Heart left ventricle (tissue), 16 donors: ENCODE results near the gene DGCR6L. TPM values are rescaled to one million over a fixed set of nuclear protein-coding genes. Genes with fewer than 3 reads are reported as not detected.
"Not testable (repeated sequence)": the region's sequence is repeated elsewhere in the genome, so short reads cannot be mapped to it uniquely, and the experiment has no call there.

Experiments
- ATAC-seq, 4 donors: fragments of 200-7000 bp; cut with Tn5 transposase; one replicate each; pipeline ENCODE4 v1.9.1; 2020 to 2022; ENCODE audit warnings: moderate library complexity in 4 of 4, mild to moderate bottlenecking in 3 of 4, moderate number of reproducible peaks in 1 of 4
- DNase-seq, 5 donors: peaks; one replicate each; pipeline ENCODE4 v3.0.0-alpha.2; 2020
- H3K27ac ChIP-seq, 12 donors: fragments of 200-600 bp; sonication (generic) in 4 of 12; one replicate each; pipeline versions ENCODE4 v1.5.0 to v1.8.0; 2016 to 2022; ENCODE audit warnings: mild to moderate bottlenecking in 2 of 12
- H3K27me3 ChIP-seq, 9 donors: fragments of 200-600 bp; sonication (generic) in 2 of 9; one replicate each; pipeline versions ENCODE4 v1.5.1 to v1.8.0; 2016 to 2022; ENCODE audit warnings: mild to moderate bottlenecking in 3 of 9
- H3K36me3 ChIP-seq, 9 donors: fragments of 200-600 bp; sonication (generic) in 2 of 9; one replicate each; pipeline versions ENCODE4 v1.5.0 to v1.8.0; 2018 to 2022; ENCODE audit warnings: mild to moderate bottlenecking in 2 of 9
- H3K4me1 ChIP-seq, 12 donors: fragments of 200-600 bp; sonication (generic) in 4 of 12; one replicate each; pipeline versions ENCODE4 v1.5.0 to v1.8.0; 2016 to 2022; ENCODE audit warnings: mild to moderate bottlenecking in 3 of 12
- H3K4me3 ChIP-seq, 12 donors: fragments of 200-600 bp; sonication (generic) in 4 of 12; one replicate each; pipeline versions ENCODE4 v1.5.0 to v1.8.0; 2017 to 2022; ENCODE audit warnings: mild to moderate bottlenecking in 9 of 12, moderate library complexity in 4 of 12
- H3K9me3 ChIP-seq, 12 donors: fragments of 200-600 bp; sonication (generic) in 4 of 12; one replicate each; pipeline versions ENCODE4 v1.5.0 to v1.8.0; 2016 to 2022; ENCODE audit warnings: mild to moderate bottlenecking in 1 of 12
- POLR2A ChIP-seq, 2 donors: fragments of 450-650 bp; IDR thresholded peaks; one replicate each; pipeline ENCODE4 v1.6.1; 2017; ENCODE audit warnings: antibody characterized with exemption in 2 of 2, mild to moderate bottlenecking in 2 of 2, moderate library complexity in 2 of 2
- WGBS, 4 donors: extraction: QIAGEN DNeasy Blood & Tissue Kit in 2 of 4; methylation state at CpG; one replicate each; pipeline versions ENCODE4 v1.1.5 to v1.1.7; 2013 to 2018; 5-methylcytosine and 5-hydroxymethylcytosine counted together
- intact Hi-C, 10 donors: fragments of 100-400 bp; cut with DNase I; formaldehyde crosslinking; loops; one replicate each; pipeline versions ENCODE4 v1.11.1 to v1.14.2; 2022
- polyA plus RNA-seq, 2 donors: library from polyadenylated mRNA; stranded (reverse); fragments of 200-250 nt; gene quantifications; one replicate each; pipeline ENCODE4 v1.2.3, GENCODE V29; 2013
- total RNA-seq, 9 donors: library from RNA; depleted of rRNA in 2 of 9; stranded (reverse); fragments of >200 nt in 2 of 9; fragmentation: NEBNext Ultra II Directional in 3 of 9; extraction: Animal tissue kit (Norgen Biotek cat#: 25700) in 3 of 9; gene quantifications; one replicate each; pipeline versions ENCODE4 v1.1.0 to v1.2.4, GENCODE V29; 2016 to 2023
- TF ChIP-seq, protein P1 (sequence below), 12 donors: fragments of 200-600 bp; sonication (generic) in 4 of 12; IDR thresholded peaks; one replicate each; pipeline versions ENCODE4 v1.5.0 to v1.8.0; 2018 to 2022; ENCODE audit warnings: antibody characterized with exemption in 12 of 12, mild to moderate bottlenecking in 5 of 12
- donor health status: ischemic (EF 13 %, LVEDD 7.1; RV severe dilation, severe dysfunction).
- donor health status: healthy with polysubstance abuse.
- donor health status: DM: no; HTN: yes; CAD: no.
- donor health status: DM: no; HTN: no; CAD: no.
- donor health status: ischemic (EF 25% LVEDD 6.9; RV normal size, moderate dysfunction).
- donor health status: ischemic (EF 25% LVEDD 5.7; RV mildly dilated, moderate dysfunction).
- donor health status: healthy.
- donor health status: DM: yes; HTN: yes; CAD: no.
- donor health status: ischemic (EF 35%, LVEDD 5.7; RV mildly dilated, moderate dysfunction).
- donor health status: nonischemic (EF 11% LVEDD 7.7; RV severe dilation, severe dysfunction).
- donor health status: DM: yes; HTN: yes; CAD: no.
- donor health status: PGD.
- donor health status: ischemic (EF 29% LVEDD 5.4; RV normal size, mild dysfunction).
- donor health status: nonischemic (EF 23%, LVEDD 6.1; RV moderate dilation, normal function).

DGCR6L gene
- total and polyA plus RNA-seq, 11 donors, result 31.8 to 101 (median 46.1) TPM

DNA sequence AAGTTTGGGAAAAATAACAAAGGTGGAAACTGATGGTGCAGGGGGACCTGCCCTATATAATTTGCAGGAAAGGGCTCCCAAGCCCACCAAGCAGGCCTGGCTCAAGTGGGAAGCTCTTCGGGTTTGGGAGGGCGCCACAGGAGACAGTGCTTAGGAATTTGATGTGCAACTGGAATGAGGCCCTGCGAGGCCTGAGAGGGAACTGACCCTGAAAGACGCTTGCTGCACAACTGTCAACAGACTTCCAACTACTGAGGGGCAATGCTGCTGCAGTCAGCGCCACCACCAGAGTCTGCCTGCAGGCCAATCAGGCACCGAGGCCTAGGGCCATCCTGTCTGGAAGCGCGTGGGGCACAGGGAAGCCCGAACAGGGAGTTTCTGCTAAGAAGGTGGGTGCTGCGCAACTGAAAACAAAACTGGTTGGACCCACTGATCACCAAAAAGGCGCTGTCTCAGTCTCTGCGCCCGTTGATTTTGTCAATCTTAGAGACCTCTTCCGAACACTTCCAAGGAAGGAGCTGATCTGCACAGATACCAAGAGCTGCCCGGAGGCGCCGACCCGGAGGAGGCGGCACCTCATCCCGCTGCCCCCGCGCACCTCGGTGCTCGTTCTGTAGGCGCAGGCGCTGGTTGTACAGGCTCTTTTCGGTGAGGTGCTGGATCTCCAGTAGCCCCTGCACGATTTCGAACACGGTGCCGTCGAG is 667 bp downstream of the DGCR6L start:
- Histone ChIP-seq H3K4me1 (peaks cover 0 to 55% (median 31%) of the 10 kb centered on the region in 12 donors), H3K9me3 (no peaks in the 10 kb centered on the region), H3K36me3 (peaks cover 0 to 9% (median 3%) of the 10 kb centered on the region in 9 donors), H3K27ac (peak overlapping the region; percentile 4 to 99 (median 88)), H3K4me3 (peak overlapping the region; percentile 61 to 100 (median 92)), H3K27me3 (no peaks in the 10 kb centered on the region)
- 3 to 4% (median 3%) methylated on average over 31 to 32 of the region's 32 CpGs for WGBS, 4 donors
- no peak for TF ChIP-seq POLR2A (IDR thresholded peaks at IDR 0.05)
- TF ChIP-seq, protein P1, sequence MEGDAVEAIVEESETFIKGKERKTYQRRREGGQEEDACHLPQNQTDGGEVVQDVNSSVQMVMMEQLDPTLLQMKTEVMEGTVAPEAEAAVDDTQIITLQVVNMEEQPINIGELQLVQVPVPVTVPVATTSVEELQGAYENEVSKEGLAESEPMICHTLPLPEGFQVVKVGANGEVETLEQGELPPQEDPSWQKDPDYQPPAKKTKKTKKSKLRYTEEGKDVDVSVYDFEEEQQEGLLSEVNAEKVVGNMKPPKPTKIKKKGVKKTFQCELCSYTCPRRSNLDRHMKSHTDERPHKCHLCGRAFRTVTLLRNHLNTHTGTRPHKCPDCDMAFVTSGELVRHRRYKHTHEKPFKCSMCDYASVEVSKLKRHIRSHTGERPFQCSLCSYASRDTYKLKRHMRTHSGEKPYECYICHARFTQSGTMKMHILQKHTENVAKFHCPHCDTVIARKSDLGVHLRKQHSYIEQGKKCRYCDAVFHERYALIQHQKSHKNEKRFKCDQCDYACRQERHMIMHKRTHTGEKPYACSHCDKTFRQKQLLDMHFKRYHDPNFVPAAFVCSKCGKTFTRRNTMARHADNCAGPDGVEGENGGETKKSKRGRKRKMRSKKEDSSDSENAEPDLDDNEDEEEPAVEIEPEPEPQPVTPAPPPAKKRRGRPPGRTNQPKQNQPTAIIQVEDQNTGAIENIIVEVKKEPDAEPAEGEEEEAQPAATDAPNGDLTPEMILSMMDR (IDR thresholded peaks at IDR 0.05), result no peak
- ATAC-seq, result peak in 1 of 4 donors; percentile 2
- intact Hi-C loops, result no loop called here
- DNase-seq, result no peak

DNA sequence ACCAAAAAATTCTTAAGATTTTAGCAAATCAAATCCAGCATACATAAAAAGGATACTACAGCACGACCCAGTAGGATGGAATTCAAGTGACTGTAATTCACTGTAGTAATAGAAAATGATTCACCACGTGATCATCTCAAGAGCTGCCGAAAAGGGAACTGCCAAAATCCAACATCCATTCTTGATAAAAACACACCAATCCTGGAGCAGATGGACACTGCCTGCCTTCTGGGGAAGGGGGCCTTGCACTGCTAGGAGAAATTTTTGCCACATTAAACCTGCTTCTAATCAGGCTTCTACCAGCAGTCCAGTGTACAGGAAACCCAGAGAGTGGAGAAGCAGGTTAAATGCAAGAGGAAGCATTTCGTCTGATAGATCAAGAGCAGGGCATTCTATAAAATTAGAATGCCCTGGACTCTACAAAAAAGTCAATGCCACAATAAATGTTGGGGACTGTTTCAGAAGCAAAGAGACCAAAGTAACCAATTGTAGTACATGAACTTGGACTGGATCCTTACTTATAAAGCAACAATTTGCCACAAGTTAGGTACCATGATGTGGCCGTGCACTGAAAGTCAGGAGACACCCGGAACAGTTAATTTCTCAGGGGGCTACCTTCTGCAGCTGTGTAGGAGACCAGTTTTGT is 1.7 kb downstream of the DGCR6L start:
- H3K4me3 ChIP-seq, result peak overlapping the region in 2 of 12 donors; percentile 18 to 62
- intact Hi-C loops, H3K27me3 ChIP-seq, ATAC-seq, DNase-seq, H3K9me3 ChIP-seq, H3K36me3 ChIP-seq, H3K27ac ChIP-seq: not testable (repeated sequence)
- 61 to 69% (median 65%) methylated on average over 6 of the region's 6 CpGs for WGBS, 4 donors
- H3K4me1 ChIP-seq, result peaks cover 0 to 55% (median 31%) of the 10 kb centered on the region in 12 donors

DNA sequence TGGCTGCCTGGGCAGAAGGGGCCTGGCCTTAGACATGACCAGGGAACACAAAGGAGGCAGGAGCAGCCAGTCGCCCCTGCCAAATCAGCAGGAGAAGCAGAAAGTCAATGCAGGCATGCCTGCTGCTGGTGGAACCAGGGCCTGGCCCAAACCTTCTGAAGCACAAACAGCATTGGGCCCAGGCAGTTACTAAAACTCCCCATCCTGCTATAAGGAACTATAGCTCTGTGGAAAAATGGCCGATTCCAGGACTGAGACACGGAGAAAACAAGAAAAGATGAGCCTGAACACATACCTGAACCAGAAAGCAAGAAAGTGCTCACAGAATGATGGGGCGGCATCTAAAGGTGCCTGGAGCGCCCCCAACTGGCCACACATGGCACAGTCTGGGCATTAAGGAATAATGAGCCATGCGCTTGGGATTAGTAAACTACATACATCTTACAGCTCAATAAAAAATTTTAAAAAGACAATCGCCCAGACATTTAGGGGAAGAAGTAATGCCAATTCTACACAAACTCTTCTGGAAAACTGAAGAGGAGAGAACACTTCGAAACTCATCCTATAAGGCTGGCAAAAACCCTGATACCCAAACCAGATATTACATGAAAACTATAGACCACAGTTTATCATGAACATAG is 2.3 kb downstream of the DGCR6L start:
- 56 to 63% (median 58%) methylated on average over 8 of the region's 8 CpGs for WGBS, 4 donors
- not testable (repeated sequence) for DNase-seq

DNA sequence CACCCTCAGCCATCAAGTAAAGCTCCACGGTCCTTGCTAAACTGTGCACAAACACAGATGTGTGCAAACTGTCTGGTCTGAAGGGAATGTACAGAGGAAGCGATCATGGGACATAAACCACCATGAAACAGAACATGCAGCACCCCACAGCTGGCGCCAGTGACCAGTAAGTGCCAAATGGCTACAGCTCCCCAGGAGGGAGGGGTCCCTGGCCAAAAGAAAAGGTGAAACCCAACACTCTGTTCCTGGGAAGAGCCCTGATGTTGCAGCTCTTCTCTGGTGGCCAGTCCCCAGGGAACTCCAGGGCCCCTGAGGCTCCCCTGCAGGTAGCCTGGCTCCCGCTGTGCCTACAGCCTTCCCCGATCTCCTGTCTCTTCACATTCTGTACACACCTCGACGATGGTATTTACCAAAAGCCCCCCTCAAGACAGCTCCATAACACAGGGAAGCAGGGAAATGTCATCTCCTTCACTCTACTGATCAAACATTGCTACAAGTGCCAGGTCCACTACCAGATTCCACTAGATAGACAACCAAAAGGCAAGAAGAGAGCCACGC is 2.9 kb downstream of the DGCR6L start:
- ATAC-seq (no peak), DNase-seq (no peak)
- Histone ChIP-seq H3K27ac (no peak overlapping the region), H3K36me3 (peaks cover 0 to 9% (median 3%) of the 10 kb centered on the region in 9 donors), H3K9me3 (no peaks in the 10 kb centered on the region), H3K4me3 (no peak overlapping the region), H3K27me3 (no peaks in the 10 kb centered on the region), H3K4me1 (peaks cover 0 to 52% (median 31%) of the 10 kb centered on the region in 12 donors)
- 94 to 96% (median 94%) methylated on average over 7 to 8 of the region's 8 CpGs for WGBS, 4 donors
- TF ChIP-seq, protein P1 (IDR thresholded peaks at IDR 0.05), result no peak
- no peak for TF ChIP-seq POLR2A (IDR thresholded peaks at IDR 0.05)
- intact Hi-C loops, result no loop called here

More for the DNA sequence above, 2.3 kb downstream of the DGCR6L start:
- H3K4me3 ChIP-seq, H3K27ac ChIP-seq, H3K9me3 ChIP-seq, intact Hi-C loops, H3K27me3 ChIP-seq, H3K36me3 ChIP-seq, ATAC-seq: not testable (repeated sequence)
- H3K4me1 ChIP-seq, result peaks cover 0 to 55% (median 31%) of the 10 kb centered on the region in 12 donors
- TF ChIP-seq, protein P1 (IDR thresholded peaks at IDR 0.05), result peak; percentile 21 to 55 (median 46)
